ENCODE data around the gene RWDD3. TPM values are rescaled to one million over a fixed set of nuclear protein-coding genes. Genes with fewer than 3 reads are reported as not detected.
A peak's percentile ranks its signal among the peaks of the same experiment; 100 is the strongest.

RWDD3 gene
- total RNA-seq, 1 experiment from 2014 or later: 23.7 TPM

GRCh38 chr1:95278173-95279006 is 44.4 kb downstream of the RWDD3 start:
- H3K9ac ChIP-seq (ENCODE audit: low read length): no peak overlapping the region
- H3K27ac ChIP-seq (ENCODE audit: low read length): no peak overlapping the region
- H3K4me2 ChIP-seq (ENCODE audit: low read depth, low read length, poor library complexity, severe bottlenecking): no peak overlapping the region
- no peak overlapping the region for H2AFZ ChIP-seq (ENCODE audit: low read length)
- H3K9me3 ChIP-seq (ENCODE audit: low read length): no peaks in the 10 kb centered on the region
- H3K36me3 ChIP-seq (ENCODE audit: insufficient read depth, low read length): no peaks in the 10 kb centered on the region
- H3K4me1 ChIP-seq (ENCODE audit: low read length): peaks cover 3% of the 10 kb centered on the region
- H3K27me3 ChIP-seq (ENCODE audit: low read length): no peaks in the 10 kb centered on the region
- no peaks in the 10 kb centered on the region for H3K79me2 ChIP-seq (ENCODE audit: low read length)
- no peaks in the 10 kb centered on the region for H4K20me1 ChIP-seq (ENCODE audit: insufficient read depth, low read depth, low read length)
- no peak for DNase-seq
- no peak overlapping the region for H3K4me3 ChIP-seq (ENCODE audit: low read length)
- H3K9me2 ChIP-seq (replicated peaks; ENCODE audit: insufficient read depth, low read length): no peaks in the 10 kb centered on the region

- peaks cover 3% of the 10 kb centered on the region for H3K4me1 ChIP-seq (ENCODE audit: low read length)
- DNase-seq: no peak
- H3K27ac ChIP-seq (ENCODE audit: low read length): no peak overlapping the region
- H3K9me3 ChIP-seq (ENCODE audit: low read length): no peaks in the 10 kb centered on the region
- no peaks in the 10 kb centered on the region for H3K79me2 ChIP-seq (ENCODE audit: low read length)
- no peaks in the 10 kb centered on the region for H4K20me1 ChIP-seq (ENCODE audit: insufficient read depth, low read depth, low read length)
- H3K9me2 ChIP-seq (replicated peaks; ENCODE audit: insufficient read depth, low read length): no peaks in the 10 kb centered on the region
- no peak overlapping the region for H3K9ac ChIP-seq (ENCODE audit: low read length)
- H3K36me3 ChIP-seq (ENCODE audit: insufficient read depth, low read length): no peaks in the 10 kb centered on the region
- no peaks in the 10 kb centered on the region for H3K27me3 ChIP-seq (ENCODE audit: low read length)
- H2AFZ ChIP-seq (ENCODE audit: low read length): no peak overlapping the region
- no peak overlapping the region for H3K4me2 ChIP-seq (ENCODE audit: low read depth, low read length, poor library complexity, severe bottlenecking)
- H3K4me3 ChIP-seq (ENCODE audit: low read length): no peak overlapping the region
These were observed 47.9 kb downstream of the RWDD3 start for GRCh38 chr1:95281781-95282517.

DNA sequence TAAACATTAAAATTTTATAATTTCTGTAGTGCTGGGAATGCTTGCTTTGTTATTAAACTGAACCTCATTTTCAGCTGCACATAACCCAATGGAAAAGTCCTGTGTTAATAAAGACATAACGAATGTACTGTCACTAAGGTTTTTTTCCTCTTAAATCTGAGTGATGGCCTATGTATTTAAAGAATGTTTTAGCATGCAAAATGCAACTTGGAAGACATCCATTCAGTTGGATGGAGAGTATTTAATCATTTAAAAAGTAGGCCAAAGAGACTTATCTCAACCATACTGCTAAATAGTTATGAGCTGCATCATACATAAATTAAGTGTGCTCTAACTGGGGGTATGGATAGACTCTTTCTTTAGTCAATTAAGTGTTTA is 48.5 kb downstream of the RWDD3 start:
- H3K4me2 ChIP-seq (ENCODE audit: low read depth, low read length, poor library complexity, severe bottlenecking): no peak overlapping the region
- DNase-seq: no peak

DNA sequence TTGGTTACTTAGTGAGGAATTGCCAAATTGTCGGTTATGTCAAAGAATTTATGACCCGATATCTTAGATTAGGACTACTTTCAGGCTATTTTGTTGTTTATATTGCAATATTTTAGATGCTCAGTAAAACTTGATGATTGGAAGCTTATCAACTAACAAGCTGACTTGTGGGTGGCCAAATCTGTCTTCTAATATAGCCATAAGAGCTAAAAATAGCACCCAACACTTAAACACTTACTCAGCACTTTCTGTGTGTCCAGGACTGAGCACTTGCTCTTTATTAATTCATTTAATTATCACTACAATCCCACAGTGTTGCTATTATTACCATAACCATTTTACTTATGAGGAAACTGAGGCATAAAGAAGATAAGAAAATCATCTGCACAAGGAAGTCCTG is 50.4 kb downstream of the RWDD3 start:
- Histone ChIP-seq H4K20me1 (ENCODE audit: insufficient read depth, low read depth, low read length) (no peaks in the 10 kb centered on the region), H3K79me2 (ENCODE audit: low read length) (no peaks in the 10 kb centered on the region), H3K4me3 (ENCODE audit: low read length) (no peak overlapping the region), H3K27me3 (ENCODE audit: low read length) (no peaks in the 10 kb centered on the region), H3K4me2 (ENCODE audit: low read depth, low read length, poor library complexity, severe bottlenecking) (no peak overlapping the region), H3K9ac (ENCODE audit: low read length) (no peak overlapping the region), H3K4me1 (ENCODE audit: low read length) (no peaks in the 10 kb centered on the region), H2AFZ (ENCODE audit: low read length) (no peak overlapping the region), H3K9me2 (replicated peaks; ENCODE audit: insufficient read depth, low read length) (no peaks in the 10 kb centered on the region), H3K9me3 (ENCODE audit: low read length) (no peaks in the 10 kb centered on the region), H3K27ac (ENCODE audit: low read length) (no peak overlapping the region), H3K36me3 (ENCODE audit: insufficient read depth, low read length) (no peaks in the 10 kb centered on the region)
- no peak for DNase-seq

More for the DNA sequence above, 48.5 kb downstream of the RWDD3 start:
- H4K20me1 ChIP-seq (ENCODE audit: insufficient read depth, low read depth, low read length): no peaks in the 10 kb centered on the region
- no peak overlapping the region for H2AFZ ChIP-seq (ENCODE audit: low read length)
- H3K4me1 ChIP-seq (ENCODE audit: low read length): peaks cover 3% of the 10 kb centered on the region
- no peak overlapping the region for H3K4me3 ChIP-seq (ENCODE audit: low read length)
- no peaks in the 10 kb centered on the region for H3K9me3 ChIP-seq (ENCODE audit: low read length)
- no peaks in the 10 kb centered on the region for H3K27me3 ChIP-seq (ENCODE audit: low read length)
- H3K27ac ChIP-seq (ENCODE audit: low read length): no peak overlapping the region
- H3K9ac ChIP-seq (ENCODE audit: low read length): no peak overlapping the region
- no peaks in the 10 kb centered on the region for H3K9me2 ChIP-seq (replicated peaks; ENCODE audit: insufficient read depth, low read length)
- no peaks in the 10 kb centered on the region for H3K36me3 ChIP-seq (ENCODE audit: insufficient read depth, low read length)
- no peaks in the 10 kb centered on the region for H3K79me2 ChIP-seq (ENCODE audit: low read length)

- Histone ChIP-seq H3K4me1 (ENCODE audit: low read length) (no peaks in the 10 kb centered on the region), H3K9me2 (replicated peaks; ENCODE audit: insufficient read depth, low read length) (no peaks in the 10 kb centered on the region), H3K79me2 (ENCODE audit: low read length) (no peaks in the 10 kb centered on the region), H3K27ac (ENCODE audit: low read length) (no peak overlapping the region), H3K9me3 (ENCODE audit: low read length) (no peaks in the 10 kb centered on the region), H3K27me3 (ENCODE audit: low read length) (no peaks in the 10 kb centered on the region), H3K36me3 (ENCODE audit: insufficient read depth, low read length) (no peaks in the 10 kb centered on the region), H4K20me1 (ENCODE audit: insufficient read depth, low read depth, low read length) (no peaks in the 10 kb centered on the region), H3K9ac (ENCODE audit: low read length) (no peak overlapping the region), H3K4me3 (ENCODE audit: low read length) (no peak overlapping the region), H3K4me2 (ENCODE audit: low read depth, low read length, poor library complexity, severe bottlenecking) (no peak overlapping the region), H2AFZ (ENCODE audit: low read length) (no peak overlapping the region)
- DNase-seq: no peak
These were observed 52.5 kb downstream of the RWDD3 start for GRCh38 chr1:95286479-95286878.

DNA sequence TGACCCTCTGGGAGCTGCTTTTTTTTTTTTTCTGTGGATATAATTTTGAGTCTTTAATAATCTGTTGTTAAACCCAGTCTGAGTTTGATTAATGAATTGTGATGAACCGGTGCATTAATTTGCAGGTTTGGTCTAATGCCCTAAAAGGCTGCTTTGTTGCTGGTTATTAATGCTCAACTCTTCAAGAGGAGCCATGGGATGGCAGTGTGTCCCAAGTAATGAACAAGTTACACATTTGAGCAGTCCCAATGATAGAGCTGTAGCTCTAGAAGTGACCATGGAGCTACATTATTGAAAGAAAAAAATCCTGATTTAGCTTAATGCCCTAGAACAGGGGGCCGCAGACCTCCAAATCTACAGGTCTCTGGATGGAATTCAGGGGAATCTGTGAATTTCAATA is 53.1 kb downstream of the RWDD3 start:
- peak; percentile 43 for DNase-seq
- H3K27ac ChIP-seq (ENCODE audit: low read length): no peak overlapping the region
- no peak overlapping the region for H3K4me2 ChIP-seq (ENCODE audit: low read depth, low read length, poor library complexity, severe bottlenecking)
- no peaks in the 10 kb centered on the region for H3K9me2 ChIP-seq (replicated peaks; ENCODE audit: insufficient read depth, low read length)
- H3K9ac ChIP-seq (ENCODE audit: low read length): no peak overlapping the region
- no peaks in the 10 kb centered on the region for H4K20me1 ChIP-seq (ENCODE audit: insufficient read depth, low read depth, low read length)
- H3K27me3 ChIP-seq (ENCODE audit: low read length): no peaks in the 10 kb centered on the region
- H3K36me3 ChIP-seq (ENCODE audit: insufficient read depth, low read length): no peaks in the 10 kb centered on the region
- no peak overlapping the region for H3K4me3 ChIP-seq (ENCODE audit: low read length)
- H3K79me2 ChIP-seq (ENCODE audit: low read length): no peaks in the 10 kb centered on the region
- no peak overlapping the region for H2AFZ ChIP-seq (ENCODE audit: low read length)
- no peaks in the 10 kb centered on the region for H3K4me1 ChIP-seq (ENCODE audit: low read length)
- H3K9me3 ChIP-seq (ENCODE audit: low read length): no peaks in the 10 kb centered on the region

DNA sequence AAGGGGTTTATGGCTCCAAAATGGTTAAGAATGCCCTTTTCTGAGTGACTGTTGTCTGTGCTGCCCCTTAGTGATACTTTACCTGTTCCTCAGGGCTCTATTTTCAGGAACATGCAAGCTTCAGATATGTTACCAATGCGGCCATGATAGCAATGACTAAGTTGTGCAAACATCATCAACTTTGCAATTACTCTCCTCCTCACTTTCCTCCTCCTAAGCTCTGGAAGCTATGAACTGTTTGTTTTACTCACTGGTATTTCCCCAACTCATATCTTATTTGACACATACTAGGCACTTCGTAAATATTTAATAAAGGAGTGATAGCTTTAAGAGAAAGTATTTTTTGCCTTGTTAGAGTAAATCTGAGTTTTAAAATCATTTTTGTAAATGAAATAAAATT is 53.8 kb downstream of the RWDD3 start:
- Histone ChIP-seq H3K9ac (ENCODE audit: low read length) (no peak overlapping the region), H3K9me2 (replicated peaks; ENCODE audit: insufficient read depth, low read length) (no peaks in the 10 kb centered on the region), H3K4me2 (ENCODE audit: low read depth, low read length, poor library complexity, severe bottlenecking) (no peak overlapping the region), H3K4me3 (ENCODE audit: low read length) (no peak overlapping the region), H3K27me3 (ENCODE audit: low read length) (no peaks in the 10 kb centered on the region), H3K36me3 (ENCODE audit: insufficient read depth, low read length) (no peaks in the 10 kb centered on the region), H4K20me1 (ENCODE audit: insufficient read depth, low read depth, low read length) (no peaks in the 10 kb centered on the region), H3K9me3 (ENCODE audit: low read length) (no peaks in the 10 kb centered on the region), H3K4me1 (ENCODE audit: low read length) (no peaks in the 10 kb centered on the region), H3K79me2 (ENCODE audit: low read length) (no peaks in the 10 kb centered on the region), H2AFZ (ENCODE audit: low read length) (no peak overlapping the region), H3K27ac (ENCODE audit: low read length) (no peak overlapping the region)
- no peak for DNase-seq

Measured in Karpas-422 (cell line).